Tibial nerve (tissue), 4 donors: ENCODE measurements around the gene RPP21. TPM values are rescaled to one million over a fixed set of nuclear protein-coding genes. Genes with fewer than 3 reads are reported as not detected.

Experiments
- DNase-seq, 2 donors: peaks; one replicate each; pipeline ENCODE4 v3.0.0-alpha.2; 2019; ENCODE audit warnings: low spot score in 2 of 2
- H3K27ac ChIP-seq, 4 donors: fragments of 200-600 bp; sonication (generic) in 3 of 4; one replicate each; pipeline ENCODE4 v1.5.1; 2017 to 2019; ENCODE audit warnings: mild to moderate bottlenecking in 1 of 4
- H3K27me3 ChIP-seq, 2 donors: fragments of 200-600 bp; sonication (generic) in 1 of 2; one replicate each; pipeline versions ENCODE4 v1.5.1 to v1.6.0; 2017 to 2019
- H3K36me3 ChIP-seq, 3 donors: fragments of 200-600 bp; sonication (generic); one replicate each; pipeline ENCODE4 v1.5.1; 2018 to 2019
- H3K4me1 ChIP-seq, 4 donors: fragments of 200-600 bp; sonication (generic) in 3 of 4; one replicate each; pipeline ENCODE4 v1.5.1; 2017 to 2019
- H3K4me3 ChIP-seq, 4 donors: fragments of 200-600 bp; sonication (generic) in 3 of 4; one replicate each; pipeline ENCODE4 v1.5.1; 2017 to 2019; ENCODE audit warnings: mild to moderate bottlenecking in 1 of 4, moderate library complexity in 1 of 4
- H3K9me3 ChIP-seq, 4 donors: fragments of 200-600 bp; sonication (generic) in 3 of 4; one replicate each; pipeline ENCODE4 v1.5.1; 2017 to 2019
- EP300 ChIP-seq, 2 donors: sonication (generic); formaldehyde crosslinking; IDR thresholded peaks; one replicate each; pipeline ENCODE4 v1.6.1; 2017; ENCODE audit warnings: antibody characterized with exemption in 2 of 2, mild to moderate bottlenecking in 1 of 2
- POLR2A ChIP-seq, 2 donors: fragments of 450-650 bp; IDR thresholded peaks; one replicate each; pipeline ENCODE4 v1.6.1; 2017; ENCODE audit warnings: antibody characterized with exemption in 2 of 2, mild to moderate bottlenecking in 2 of 2, moderate library complexity in 2 of 2
- WGBS, 2 donors: methylation state at CpG; one replicate each; pipeline ENCODE4 v1.1.5; 2018; 5-methylcytosine and 5-hydroxymethylcytosine counted together
- total RNA-seq, 4 donors: library from RNA; depleted of rRNA; stranded (reverse); fragments of >200 nt; gene quantifications; one replicate each; pipeline ENCODE4 v1.1.0, GENCODE V29; 2016
- TF ChIP-seq, protein P1 (sequence below), 5 experiments: fragments of 200-600 bp in 3 of 5; fragments of 450-650 bp in 2 of 5; sonication (generic) in 3 of 5; IDR thresholded peaks; one replicate each; pipeline ENCODE4 v1.5.1; 2016 to 2019; ENCODE audit warnings: antibody characterized with exemption in 5 of 5, mild to moderate bottlenecking in 3 of 5, moderate library complexity in 2 of 5

RPP21 gene
- total RNA-seq, 4 donors from 2014 or later, result 48.6 to 120 (median 97.0) TPM

DNA sequence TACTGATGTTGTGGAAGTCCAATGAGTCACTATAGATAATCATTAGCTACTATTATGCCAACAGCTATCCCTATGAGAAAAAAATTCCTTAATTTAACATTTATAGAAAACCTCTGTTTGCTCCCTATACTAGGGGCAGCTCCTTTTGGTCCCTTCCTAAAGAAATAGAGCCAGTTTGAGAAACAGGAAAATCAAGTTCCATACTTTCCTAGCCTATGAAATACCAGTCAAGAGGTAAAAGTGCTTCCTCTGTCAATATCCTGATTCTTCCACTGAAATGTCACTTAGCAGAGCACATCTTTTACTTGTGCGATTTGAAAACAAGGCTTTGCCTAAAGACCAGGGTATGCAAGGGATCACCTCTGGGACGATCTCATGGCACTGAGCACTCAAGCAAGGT, 32.7 kb upstream of the RPP21 start:
- no peak overlapping the region for H3K27ac ChIP-seq
- DNase-seq, result no peak
- peaks cover 0 to under 1% (median 0%) of the 10 kb centered on the region in 4 donors for H3K4me1 ChIP-seq
- no peaks in the 10 kb centered on the region for H3K9me3 ChIP-seq
- WGBS, 2 donors, result 95 to 98% methylated on average over 2 of the region's 2 CpGs
- no peaks in the 10 kb centered on the region for H3K27me3 ChIP-seq
- no peak overlapping the region for H3K4me3 ChIP-seq
- TF ChIP-seq EP300 (IDR thresholded peaks at IDR 0.05) (no peak), POLR2A (IDR thresholded peaks at IDR 0.05) (no peak)
- TF ChIP-seq, protein P1, sequence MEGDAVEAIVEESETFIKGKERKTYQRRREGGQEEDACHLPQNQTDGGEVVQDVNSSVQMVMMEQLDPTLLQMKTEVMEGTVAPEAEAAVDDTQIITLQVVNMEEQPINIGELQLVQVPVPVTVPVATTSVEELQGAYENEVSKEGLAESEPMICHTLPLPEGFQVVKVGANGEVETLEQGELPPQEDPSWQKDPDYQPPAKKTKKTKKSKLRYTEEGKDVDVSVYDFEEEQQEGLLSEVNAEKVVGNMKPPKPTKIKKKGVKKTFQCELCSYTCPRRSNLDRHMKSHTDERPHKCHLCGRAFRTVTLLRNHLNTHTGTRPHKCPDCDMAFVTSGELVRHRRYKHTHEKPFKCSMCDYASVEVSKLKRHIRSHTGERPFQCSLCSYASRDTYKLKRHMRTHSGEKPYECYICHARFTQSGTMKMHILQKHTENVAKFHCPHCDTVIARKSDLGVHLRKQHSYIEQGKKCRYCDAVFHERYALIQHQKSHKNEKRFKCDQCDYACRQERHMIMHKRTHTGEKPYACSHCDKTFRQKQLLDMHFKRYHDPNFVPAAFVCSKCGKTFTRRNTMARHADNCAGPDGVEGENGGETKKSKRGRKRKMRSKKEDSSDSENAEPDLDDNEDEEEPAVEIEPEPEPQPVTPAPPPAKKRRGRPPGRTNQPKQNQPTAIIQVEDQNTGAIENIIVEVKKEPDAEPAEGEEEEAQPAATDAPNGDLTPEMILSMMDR (IDR thresholded peaks at IDR 0.05), result no peak
- H3K36me3 ChIP-seq, result peaks cover 0 to 40% (median 0%) of the 10 kb centered on the region in 3 donors

DNA sequence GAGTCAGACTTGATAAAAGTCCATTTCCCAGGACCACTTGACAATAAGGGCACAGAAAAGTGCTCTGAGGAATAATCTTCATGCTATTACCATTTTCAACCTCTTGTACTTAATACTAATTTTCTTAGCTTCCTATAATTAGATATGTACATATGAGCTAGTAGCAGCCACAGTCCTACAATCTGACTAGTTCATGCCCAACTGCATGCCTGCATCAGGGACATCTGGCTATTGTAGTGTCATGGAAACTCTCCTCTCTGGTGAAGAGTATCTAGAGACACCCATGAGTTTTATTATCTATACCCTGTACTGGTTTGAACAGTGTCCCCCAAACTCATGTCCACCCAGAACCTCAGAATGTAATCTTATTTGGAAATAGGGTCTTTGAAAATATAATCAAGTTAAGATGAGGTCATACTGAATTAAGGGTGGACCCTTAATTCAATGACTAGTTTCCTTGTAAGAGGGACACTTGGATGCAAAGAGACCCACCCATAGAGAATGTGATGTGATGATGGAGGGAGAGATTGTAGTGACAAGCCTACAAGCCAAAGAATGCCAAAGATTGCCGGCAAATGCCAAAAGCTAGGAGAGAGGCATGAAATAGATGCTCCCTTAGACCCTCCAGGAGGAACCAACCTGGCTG, 32.2 kb upstream of the RPP21 start:
- TF ChIP-seq, protein P1 (IDR thresholded peaks at IDR 0.05), result no peak
- TF ChIP-seq EP300 (IDR thresholded peaks at IDR 0.05), result no peak
- TF ChIP-seq POLR2A (IDR thresholded peaks at IDR 0.05), result no peak
- WGBS, 2 donors, result 93 to 100% methylated on average over 1 of the region's 1 CpG

DNA sequence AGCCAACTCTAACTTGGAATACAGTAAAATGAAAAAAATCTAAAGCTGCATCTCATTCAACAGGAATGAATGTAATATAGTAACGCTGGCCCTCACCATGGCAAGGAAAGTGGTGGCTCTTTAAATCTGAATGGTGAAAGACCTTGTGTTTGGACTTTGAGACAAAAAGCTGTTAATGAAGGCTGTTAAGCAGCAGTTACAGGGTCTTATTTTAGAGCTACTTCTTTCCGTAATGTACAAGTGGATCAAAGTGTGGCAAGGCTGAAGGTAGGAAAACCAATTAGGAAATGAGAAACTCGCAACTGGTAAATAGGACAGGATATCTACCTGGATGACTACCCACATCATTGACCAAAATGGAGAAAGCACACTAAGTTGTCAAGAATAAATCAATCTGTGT, 29.8 kb upstream of the RPP21 start:
- TF ChIP-seq EP300 (IDR thresholded peaks at IDR 0.05) (no peak), POLR2A (IDR thresholded peaks at IDR 0.05) (no peak)
- TF ChIP-seq, protein P1 (IDR thresholded peaks at IDR 0.05), result no peak
- peaks cover 0 to 12% (median 0%) of the 10 kb centered on the region in 4 donors for H3K4me1 ChIP-seq
- H3K36me3 ChIP-seq, result peaks cover 0 to 31% (median 0%) of the 10 kb centered on the region in 3 donors
- no peak overlapping the region for H3K27ac ChIP-seq
- no peaks in the 10 kb centered on the region for H3K9me3 ChIP-seq
- 95 to 96% methylated on average over 3 of the region's 3 CpGs for WGBS, 2 donors
- no peak overlapping the region for H3K4me3 ChIP-seq
- H3K27me3 ChIP-seq, result no peaks in the 10 kb centered on the region
- DNase-seq, result no peak

More for the DNA sequence above, 32.2 kb upstream of the RPP21 start:
- no peak for DNase-seq
- no peak overlapping the region for H3K4me3 ChIP-seq
- H3K36me3 ChIP-seq, result peaks cover 0 to 37% (median 0%) of the 10 kb centered on the region in 3 donors
- H3K27ac ChIP-seq, result no peak overlapping the region
- peaks cover 0 to 4% (median 0%) of the 10 kb centered on the region in 4 donors for H3K4me1 ChIP-seq
- no peaks in the 10 kb centered on the region for H3K27me3 ChIP-seq
- H3K9me3 ChIP-seq, result no peaks in the 10 kb centered on the region

DNA sequence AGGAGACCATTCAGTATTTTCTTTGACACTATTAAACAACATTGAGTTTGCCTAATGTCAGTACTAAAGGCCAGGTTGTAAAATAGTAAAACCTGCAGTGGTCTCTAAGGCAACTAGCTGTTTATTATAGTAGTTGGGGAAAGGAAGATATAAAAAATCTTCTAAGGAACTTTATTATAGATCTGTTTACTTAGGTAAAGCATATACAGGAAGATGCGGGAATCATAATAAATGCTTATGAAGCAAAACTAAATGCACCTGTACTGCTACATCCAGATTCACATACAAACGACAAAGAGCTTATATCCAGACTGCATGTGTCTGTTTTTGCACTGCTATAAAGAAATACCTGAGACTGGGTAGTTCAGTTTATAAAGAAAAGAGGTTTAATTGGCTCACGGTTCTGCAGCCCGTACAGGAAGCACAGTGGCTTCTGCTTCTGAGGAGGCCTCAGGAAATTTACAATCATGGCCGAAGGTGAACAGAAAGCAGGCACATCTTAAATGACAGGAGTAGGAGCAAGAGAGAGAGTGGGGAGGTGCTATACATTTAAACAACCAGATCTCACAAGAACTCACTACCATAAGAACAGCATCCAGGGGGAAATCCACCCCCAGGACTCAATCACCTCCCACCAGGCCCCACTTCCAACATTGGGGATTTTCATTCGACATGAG, 26.9 kb upstream of the RPP21 start:
- TF ChIP-seq EP300 (IDR thresholded peaks at IDR 0.05) (no peak), POLR2A (IDR thresholded peaks at IDR 0.05) (no peak)
- TF ChIP-seq, protein P1 (IDR thresholded peaks at IDR 0.05), result no peak
- no peaks in the 10 kb centered on the region for H3K27me3 ChIP-seq
- H3K36me3 ChIP-seq, result peaks cover 0 to 21% (median 0%) of the 10 kb centered on the region in 3 donors
- 83 to 85% methylated on average over 6 of the region's 6 CpGs for WGBS, 2 donors
- H3K4me3 ChIP-seq, result no peak overlapping the region
- DNase-seq, result no peak
- peaks cover 0 to 37% (median 0%) of the 10 kb centered on the region in 4 donors for H3K4me1 ChIP-seq
- H3K9me3 ChIP-seq, result no peaks in the 10 kb centered on the region
- H3K27ac ChIP-seq, result no peak overlapping the region
